Prostate gland (tissue), 2 donors: ENCODE measurements around the gene CFAP97. TPM values are rescaled to one million over a fixed set of nuclear protein-coding genes. Genes with fewer than 3 reads are reported as not detected.

ENCODE experiments used
- DNase-seq: peaks from one replicate; pipeline ENCODE4 v3.0.0-alpha.2; 2019; ENCODE audit warnings: low spot score
- H3K27ac ChIP-seq, 2 donors: fragments of 200-600 bp; sonication (generic); 2 replicates each; pipeline ENCODE4 v1.5.1; 2017 to 2019
- H3K27me3 ChIP-seq: fragments of 200-600 bp; sonication (generic); replicated peaks from 2 replicates; pipeline ENCODE4 v1.5.1; 2019; ENCODE audit not compliant: insufficient read depth
- H3K36me3 ChIP-seq, 2 donors: fragments of 200-600 bp; sonication (generic); 1 replicate in 1 of 2; 2 replicates in 1 of 2; pipeline versions ENCODE4 v1.5.1 to v1.8.1; 2017 to 2019
- H3K4me1 ChIP-seq: fragments of 200-600 bp; sonication (generic); replicated peaks from 2 replicates; pipeline ENCODE4 v1.5.1; 2019
- H3K4me3 ChIP-seq, 2 donors: fragments of 200-600 bp; sonication (generic); 2 replicates each; pipeline ENCODE4 v1.5.1; 2017 to 2019
- H3K9me3 ChIP-seq: fragments of 200-600 bp; sonication (generic); 2 replicates; pipeline ENCODE4 v1.5.1; 2017
- CTCF ChIP-seq, 4 experiments: fragments of 200-600 bp in 2 of 4; fragments of 450-650 bp in 2 of 4; sonication (generic) in 2 of 4; IDR thresholded peaks; 1 replicate in 3 of 4; 2 replicates in 1 of 4; pipeline ENCODE4 v1.5.1; 2016 to 2019; ENCODE audit warnings: antibody characterized with exemption in 4 of 4, mild to moderate bottlenecking in 2 of 4, moderate library complexity in 2 of 4
- POLR2A ChIP-seq: fragments of 450-650 bp; IDR thresholded peaks from one replicate; pipeline ENCODE4 v1.6.1; 2016; ENCODE audit warnings: antibody characterized with exemption, mild to moderate bottlenecking
- POLR2AphosphoS5 ChIP-seq: sonication (generic); formaldehyde crosslinking; IDR thresholded peaks from one replicate; pipeline ENCODE4 v1.6.1; 2017; ENCODE audit warnings: antibody characterized with exemption
- WGBS: methylation state at CpG from one replicate; pipeline ENCODE4 v1.1.5; 2018; 5-methylcytosine and 5-hydroxymethylcytosine counted together
- intact Hi-C: fragments of 100-400 bp; cut with DNase I; formaldehyde crosslinking; loops from one replicate; pipeline ENCODE4 v1.14.2; 2022
- total RNA-seq, 2 donors: library from RNA; depleted of rRNA; stranded (reverse); fragments of >200 nt; gene quantifications; one replicate each; pipeline ENCODE4 v1.1.0, GENCODE V29; 2016

The CFAP97 gene
- total RNA-seq, 2 donors from 2014 or later, result 28.9 to 35.2 TPM

DNA sequence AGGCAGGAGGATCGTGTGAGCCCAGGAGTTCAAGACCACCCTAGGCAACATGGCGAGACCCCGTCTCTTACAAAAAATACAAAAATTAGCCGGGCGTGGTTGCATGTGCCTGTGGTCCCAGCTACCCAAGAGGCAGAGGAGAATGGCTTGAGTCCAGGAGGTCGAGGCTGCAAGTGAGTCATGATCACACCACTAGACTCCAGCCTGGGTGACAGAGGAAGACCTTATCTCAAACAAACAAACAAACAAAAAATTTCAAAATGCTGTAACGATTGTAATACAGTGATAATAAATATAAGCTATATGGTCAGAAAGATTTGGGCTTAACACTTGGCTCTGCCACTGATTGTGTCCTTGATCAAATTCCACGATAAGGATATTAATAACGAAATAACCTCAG lies 36.6 kb downstream of the CFAP97 start:
- intact Hi-C loops, result no loop called here
- H3K36me3 ChIP-seq, result peaks cover 0 to 4% of the 10 kb centered on the region in 2 donors

DNA sequence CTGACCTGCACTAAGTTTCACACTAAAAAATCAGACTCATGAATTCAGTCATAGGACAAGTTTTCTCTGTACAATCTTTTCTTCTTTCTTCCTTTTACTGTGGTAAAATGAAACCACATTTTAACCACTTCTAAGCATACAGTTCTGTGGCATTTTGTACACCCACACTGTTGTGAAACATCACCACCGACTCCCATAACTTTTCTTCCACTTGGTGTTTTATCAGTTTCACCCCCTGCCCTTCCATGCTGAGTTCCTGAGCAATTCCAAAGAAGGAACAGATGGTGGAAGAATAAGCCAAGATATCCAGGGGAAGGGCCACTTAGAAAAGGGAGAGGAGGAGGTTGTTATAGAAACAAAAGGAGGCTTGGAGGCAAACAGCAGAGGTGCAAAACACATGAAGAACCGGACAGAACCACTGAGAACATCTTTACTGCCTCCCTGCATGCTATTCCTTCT lies 38.2 kb downstream of the CFAP97 start:
- 57% methylated on average over 2 of the region's 2 CpGs for WGBS
- H3K27ac ChIP-seq, result no peak overlapping the region
- TF ChIP-seq POLR2A, result no peak
- TF ChIP-seq CTCF (IDR thresholded peaks at IDR 0.05), result no peak
- TF ChIP-seq POLR2AphosphoS5, result no peak
- H3K36me3 ChIP-seq, result peaks cover 0 to 4% of the 10 kb centered on the region in 2 donors
- DNase-seq, result no peak
- no peaks in the 10 kb centered on the region for H3K4me1 ChIP-seq
- intact Hi-C loops, result no loop called here
- no peaks in the 10 kb centered on the region for H3K9me3 ChIP-seq
- H3K27me3 ChIP-seq, result no peaks in the 10 kb centered on the region
- H3K4me3 ChIP-seq, result no peak overlapping the region

More for the DNA sequence above, 36.6 kb downstream of the CFAP97 start:
- Histone ChIP-seq H3K4me3 (no peak overlapping the region), H3K27ac (no peak overlapping the region), H3K9me3 (no peaks in the 10 kb centered on the region), H3K27me3 (no peaks in the 10 kb centered on the region), H3K4me1 (no peaks in the 10 kb centered on the region)
- 85% methylated on average over 9 of the region's 9 CpGs for WGBS
- DNase-seq, result no peak
- TF ChIP-seq POLR2AphosphoS5 (no peak), POLR2A (no peak), CTCF (IDR thresholded peaks at IDR 0.05) (no peak)

GRCh38 chr4:185151296-185151695 lies 52.5 kb downstream of the CFAP97 start:
- TF ChIP-seq CTCF (IDR thresholded peaks at IDR 0.05), result no peak
- WGBS, result 83% methylated on average over 1 of the region's 1 CpG
- Histone ChIP-seq H3K27ac (no peak overlapping the region), H3K4me1 (no peaks in the 10 kb centered on the region), H3K36me3 (no peaks in the 10 kb centered on the region), H3K4me3 (no peak overlapping the region), H3K27me3 (no peaks in the 10 kb centered on the region), H3K9me3 (no peaks in the 10 kb centered on the region)
- intact Hi-C loops, result no loop called here
- DNase-seq, result no peak

GRCh38 chr4:185149392-185149791 lies 54.4 kb downstream of the CFAP97 start:
- DNase-seq, result no peak
- no peaks in the 10 kb centered on the region for H3K4me1 ChIP-seq
- no peaks in the 10 kb centered on the region for H3K9me3 ChIP-seq
- H3K36me3 ChIP-seq, result no peaks in the 10 kb centered on the region
- H3K27ac ChIP-seq, result no peak overlapping the region
- H3K4me3 ChIP-seq, result no peak overlapping the region
- TF ChIP-seq CTCF (IDR thresholded peaks at IDR 0.05) (no peak), POLR2A (no peak), POLR2AphosphoS5 (no peak)
- no peaks in the 10 kb centered on the region for H3K27me3 ChIP-seq
- 85% methylated on average over 12 of the region's 12 CpGs for WGBS
- intact Hi-C loops, result no loop called here

DNA sequence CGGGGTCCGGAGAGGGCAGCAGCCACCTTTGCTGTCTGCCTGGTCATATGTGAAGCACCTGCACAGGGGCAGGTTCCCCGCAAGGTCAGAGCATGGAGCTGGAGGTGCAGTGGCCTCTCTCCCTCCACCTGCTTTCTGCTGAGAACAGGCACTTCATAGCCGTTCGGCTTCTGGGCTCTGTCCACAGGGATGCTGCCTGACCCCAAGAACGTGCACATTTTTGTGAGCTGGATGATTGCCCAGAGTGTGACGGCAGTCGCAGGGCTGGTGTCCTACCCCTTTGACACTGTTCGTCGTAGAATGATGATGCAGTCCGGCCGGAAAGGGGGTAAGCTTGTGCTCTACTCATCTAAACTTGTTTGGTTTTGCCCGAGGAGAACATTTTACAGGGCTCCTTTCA lies 58.2 kb downstream of the CFAP97 start:
- 51% methylated on average over 13 of the region's 13 CpGs for WGBS
- Histone ChIP-seq H3K9me3 (no peaks in the 10 kb centered on the region), H3K4me3 (no peak overlapping the region), H3K36me3 (no peaks in the 10 kb centered on the region), H3K27me3 (no peaks in the 10 kb centered on the region), H3K4me1 (no peaks in the 10 kb centered on the region), H3K27ac (peak overlapping the region; percentile 14 to 81)
- intact Hi-C loops, result no loop called here
- no peak for DNase-seq
- no peak for TF ChIP-seq POLR2AphosphoS5
- no peak for TF ChIP-seq CTCF (IDR thresholded peaks at IDR 0.05)
- TF ChIP-seq POLR2A, result no peak
